ENCODE results near the gene KLRC4.

GRCh38 chr12:10395390-10395998 lies 14.1 kb downstream of the KLRC4 start:
- TF ChIP-seq CTCF (conservative IDR thresholded peaks at IDR 0.05 in 1 of 2, IDR thresholded peaks at IDR 0.05 in 1 of 2; ENCODE audit: low read depth in 1 of 2, low read length in 2 of 2) (no peak), EZH2 (IDR thresholded peaks at IDR 0.05; ENCODE audit: low read length, missing control alignments) (no peak)

All from fibroblast of lung (primary cell).